WI38 (cell line): ENCODE results near the gene ELP6.
"Not testable (repeated sequence)": the region's sequence is repeated elsewhere in the genome, so short reads cannot be mapped to it uniquely, and the experiment has no call there.

Experiments used
- H3K4me3 ChIP-seq: 2 replicates; pipeline ENCODE4 v1.5.1; 2011; ENCODE audit warnings: low read depth, mild to moderate bottlenecking, control low read depth, low read length
- TF ChIP-seq, protein P1 (sequence below): IDR thresholded peaks from 2 replicates; pipeline ENCODE4 v1.5.1; 2012; ENCODE audit warnings: low read depth, mild to moderate bottlenecking, control low read depth, low read length

The ELP6 gene

DNA sequence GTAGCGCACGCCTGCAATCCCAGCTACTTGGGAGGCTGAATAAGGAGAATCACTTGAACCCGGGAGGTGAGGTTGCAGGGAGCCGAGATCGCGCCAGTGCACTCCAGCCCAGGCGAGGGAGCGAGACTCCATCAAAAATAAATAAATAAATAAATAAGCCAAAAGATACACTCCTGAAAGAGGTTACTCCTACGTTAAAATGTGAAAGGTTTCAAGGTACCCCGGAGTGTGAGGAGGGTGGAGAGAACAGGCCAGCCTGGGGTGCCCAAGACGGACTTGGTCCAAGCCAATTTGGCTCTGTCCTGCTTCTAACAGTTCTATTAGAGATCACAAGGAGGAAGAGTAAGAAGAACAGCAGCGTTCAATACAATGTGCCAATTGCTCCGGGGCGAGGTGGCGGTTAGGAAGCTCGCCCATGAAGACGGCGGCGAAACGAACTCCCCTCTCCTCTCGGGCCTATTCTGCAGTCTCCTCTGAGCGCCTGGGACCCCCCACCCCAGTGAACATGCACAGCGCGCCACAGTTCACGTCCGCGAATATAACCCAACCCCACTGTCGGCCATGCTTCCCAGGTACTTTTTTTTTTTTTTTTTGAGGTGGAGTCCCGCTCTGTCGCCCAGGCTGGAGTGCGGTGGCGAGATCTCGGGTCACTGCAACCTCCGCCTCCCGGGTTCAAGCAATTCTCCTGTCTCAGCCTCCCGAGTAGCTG lies 942 bp downstream of the ELP6 start:
- TF ChIP-seq, protein P1, sequence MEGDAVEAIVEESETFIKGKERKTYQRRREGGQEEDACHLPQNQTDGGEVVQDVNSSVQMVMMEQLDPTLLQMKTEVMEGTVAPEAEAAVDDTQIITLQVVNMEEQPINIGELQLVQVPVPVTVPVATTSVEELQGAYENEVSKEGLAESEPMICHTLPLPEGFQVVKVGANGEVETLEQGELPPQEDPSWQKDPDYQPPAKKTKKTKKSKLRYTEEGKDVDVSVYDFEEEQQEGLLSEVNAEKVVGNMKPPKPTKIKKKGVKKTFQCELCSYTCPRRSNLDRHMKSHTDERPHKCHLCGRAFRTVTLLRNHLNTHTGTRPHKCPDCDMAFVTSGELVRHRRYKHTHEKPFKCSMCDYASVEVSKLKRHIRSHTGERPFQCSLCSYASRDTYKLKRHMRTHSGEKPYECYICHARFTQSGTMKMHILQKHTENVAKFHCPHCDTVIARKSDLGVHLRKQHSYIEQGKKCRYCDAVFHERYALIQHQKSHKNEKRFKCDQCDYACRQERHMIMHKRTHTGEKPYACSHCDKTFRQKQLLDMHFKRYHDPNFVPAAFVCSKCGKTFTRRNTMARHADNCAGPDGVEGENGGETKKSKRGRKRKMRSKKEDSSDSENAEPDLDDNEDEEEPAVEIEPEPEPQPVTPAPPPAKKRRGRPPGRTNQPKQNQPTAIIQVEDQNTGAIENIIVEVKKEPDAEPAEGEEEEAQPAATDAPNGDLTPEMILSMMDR, result no peak
- peak overlapping the region; percentile 84 for H3K4me3 ChIP-seq

DNA sequence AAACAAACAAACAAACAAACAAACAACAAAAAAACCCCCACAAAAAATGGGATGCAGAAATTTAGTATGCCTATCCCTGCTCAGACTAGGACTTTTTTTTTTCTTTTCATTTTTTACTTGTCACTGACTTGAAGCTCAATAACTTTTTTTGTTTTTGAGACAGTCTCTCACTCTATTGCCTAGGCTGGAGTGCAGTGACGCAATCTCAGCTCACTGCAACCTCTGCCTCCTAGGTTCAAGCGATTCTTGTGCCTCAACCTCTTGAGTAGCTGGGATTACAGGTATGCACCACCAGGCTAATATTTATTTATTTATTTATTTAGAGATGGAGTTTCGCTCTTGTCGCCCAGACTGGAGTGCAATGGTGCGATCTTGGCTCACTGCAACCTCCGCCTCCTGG lies 8.2 kb downstream of the ELP6 start:
- not testable (repeated sequence) for H3K4me3 ChIP-seq

DNA sequence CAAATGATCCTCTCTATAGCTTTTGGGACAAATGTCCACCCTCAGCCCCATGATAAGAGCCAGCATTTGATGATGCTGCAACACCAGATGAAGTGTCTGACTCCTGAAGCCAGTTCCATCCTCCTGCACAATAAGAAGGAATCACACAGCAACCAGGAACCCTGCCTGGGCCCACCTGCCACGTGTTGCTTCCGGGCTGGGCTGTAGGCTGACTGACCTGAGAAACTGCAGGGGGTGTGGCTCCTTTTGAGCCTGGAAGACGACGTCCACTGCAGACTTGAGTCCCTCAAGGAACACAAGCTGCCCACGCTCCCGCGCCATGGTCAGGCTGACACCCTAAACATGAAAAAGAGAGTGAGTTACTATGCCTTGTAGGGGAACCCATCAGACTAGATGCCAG lies 9.4 kb downstream of the ELP6 start:
- TF ChIP-seq, protein P1, result no peak
- no peak overlapping the region for H3K4me3 ChIP-seq

DNA sequence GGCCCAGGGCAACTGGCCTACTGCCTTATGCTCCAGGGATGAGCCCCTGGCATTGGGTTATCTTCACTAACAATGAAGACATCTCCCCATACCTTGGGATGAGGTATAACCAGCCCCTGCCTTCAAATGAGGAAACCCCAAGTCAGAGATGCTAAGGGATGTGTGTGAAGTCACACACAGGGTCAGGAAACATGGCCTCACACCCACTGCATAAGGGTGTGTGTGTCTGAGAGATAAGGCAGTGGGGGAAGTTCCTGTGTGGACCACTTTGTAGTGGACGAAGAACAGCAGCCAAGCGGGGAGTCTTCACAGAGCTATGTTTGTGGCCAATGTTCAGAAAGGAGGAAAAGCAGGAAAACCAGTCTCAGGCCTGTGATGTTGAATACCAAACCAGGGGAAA lies 10.5 kb downstream of the ELP6 start:
- H3K4me3 ChIP-seq, result no peak overlapping the region
- TF ChIP-seq, protein P1, result no peak

DNA sequence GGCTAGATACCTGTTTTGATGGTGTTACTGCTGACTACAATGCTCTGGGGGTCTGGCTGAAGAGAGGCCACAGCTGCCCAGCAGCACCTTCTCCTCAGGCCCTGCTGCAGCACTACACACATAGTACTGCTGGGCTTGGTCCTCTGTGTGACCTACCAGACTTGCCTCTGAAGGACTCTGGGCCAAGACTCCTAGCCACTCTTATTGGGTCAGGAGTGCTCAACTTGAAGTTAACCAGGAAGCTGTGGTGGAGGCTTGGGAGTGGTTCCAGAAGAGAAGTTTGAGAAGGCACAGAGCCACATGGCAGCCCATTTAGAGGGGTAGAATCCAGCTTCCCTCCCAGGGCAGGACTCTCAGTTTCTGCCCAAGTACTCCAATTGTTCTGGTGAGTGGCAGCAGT lies 16.6 kb downstream of the ELP6 start:
- TF ChIP-seq, protein P1, result no peak

DNA sequence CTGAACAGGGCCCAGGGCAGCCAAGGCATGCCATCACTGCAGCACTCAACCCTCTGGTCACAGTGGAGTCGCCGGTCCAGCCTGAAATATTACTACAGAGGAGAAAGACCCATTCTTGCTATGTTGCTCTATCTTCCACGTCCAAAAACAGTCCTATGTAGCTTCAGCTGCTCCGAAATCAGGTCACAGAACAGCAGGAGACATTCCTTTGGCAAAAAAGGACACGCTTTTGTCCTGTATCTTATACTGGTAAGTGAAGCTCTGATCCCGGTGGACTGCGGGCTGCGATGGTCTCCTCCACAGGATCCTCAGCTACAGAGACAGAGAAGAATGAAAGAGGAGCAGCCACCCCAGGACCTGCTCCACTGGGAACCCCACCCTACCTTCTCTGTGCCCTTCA lies 17.6 kb downstream of the ELP6 start:
- TF ChIP-seq, protein P1, result no peak
- no peak overlapping the region for H3K4me3 ChIP-seq

More for the DNA sequence above, 16.6 kb downstream of the ELP6 start:
- H3K4me3 ChIP-seq, result no peak overlapping the region

DNA sequence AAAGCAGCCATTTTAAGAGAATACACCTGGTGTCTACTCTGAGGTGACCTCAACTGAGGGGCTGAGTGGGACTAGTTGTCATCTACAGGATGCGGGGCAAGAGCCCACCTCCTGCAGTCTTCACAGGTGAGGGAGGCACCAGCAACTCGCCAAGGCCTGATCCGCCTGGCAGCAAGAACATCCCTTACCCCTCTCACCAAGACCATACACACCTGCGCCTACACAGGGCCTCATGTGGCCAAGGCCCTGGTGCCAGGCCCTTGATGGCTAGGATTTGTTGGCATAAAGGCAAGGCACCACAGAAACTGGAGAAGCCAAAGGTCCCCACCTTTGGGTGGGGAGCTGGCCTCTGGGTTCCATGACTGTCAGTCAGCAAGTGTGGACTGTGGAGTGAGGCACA lies 18.4 kb downstream of the ELP6 start:
- no peak overlapping the region for H3K4me3 ChIP-seq
- TF ChIP-seq, protein P1, result no peak

DNA sequence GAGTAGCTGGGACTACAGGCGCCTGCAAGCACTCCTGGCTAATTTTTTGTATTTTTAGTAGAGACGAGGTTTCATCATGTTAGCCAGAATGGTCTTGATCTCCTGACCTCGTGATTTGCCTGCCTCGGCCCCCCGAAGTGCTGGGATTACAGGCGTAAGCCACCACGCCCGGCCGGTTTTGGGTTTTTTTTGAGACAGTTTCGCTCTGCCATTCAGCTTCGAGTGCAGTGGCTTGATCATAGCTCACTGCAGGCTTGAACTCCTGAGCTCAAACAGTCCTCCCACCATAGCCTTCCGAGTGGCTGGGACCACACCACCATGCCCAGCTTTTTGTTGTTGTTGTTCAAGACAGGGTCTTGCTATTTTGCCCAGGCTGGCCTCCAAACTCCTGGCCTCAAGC lies 21.7 kb downstream of the ELP6 start:
- no peak overlapping the region for H3K4me3 ChIP-seq
- TF ChIP-seq, protein P1, result no peak
